SU-DHL-6 (cell line): ENCODE results near the gene KIF15.

Experiments used
- H2AFZ ChIP-seq: fragments of 200-600 bp; sonication (generic); 2 replicates; pipeline ENCODE4 v1.6.1; 2014; ENCODE audit warnings: low read depth, mild to moderate bottlenecking, moderate library complexity, mixed read lengths, antibody characterized with exemption, low read length; ENCODE audit not compliant: severe bottlenecking
- H3F3A ChIP-seq: fragments of 200-600 bp; shearing (Covaris generic); 2 replicates; pipeline ENCODE4 v1.6.0; 2016; ENCODE audit warnings: antibody characterized with exemption, mild to moderate bottlenecking; ENCODE audit not compliant: insufficient read depth
- H3K27ac ChIP-seq: fragments of 200-600 bp; sonication (generic); 2 replicates; pipeline ENCODE4 v1.5.1; 2016; ENCODE audit warnings: low read depth, mild to moderate bottlenecking, low read length, moderate library complexity, mixed read lengths
- H3K27me3 ChIP-seq: fragments of 200-600 bp; sonication (generic), shearing (Covaris generic); 2 replicates; pipeline ENCODE4 v1.6.0; 2014; ENCODE audit warnings: mild to moderate bottlenecking, low read length
- H3K36me3 ChIP-seq: fragments of 200-600 bp; sonication (generic); 2 replicates; pipeline ENCODE4 v1.6.1; 2014; ENCODE audit warnings: mild to moderate bottlenecking, low read length, mixed read lengths
- H3K4me2 ChIP-seq: fragments of 300-600, 200-600 bp; shearing (Covaris generic), sonication (generic); 2 replicates; pipeline ENCODE4 v1.6.0; 2014; ENCODE audit warnings: low read length, low read depth, mild to moderate bottlenecking; ENCODE audit not compliant: poor library complexity, severe bottlenecking
- H3K4me3 ChIP-seq: fragments of 200-600 bp; sonication (generic); 2 replicates; pipeline ENCODE4 v1.5.1; 2014; ENCODE audit warnings: antibody characterized with exemption, low read length, mild to moderate bottlenecking, mixed read lengths; ENCODE audit not compliant: insufficient read depth, poor library complexity, severe bottlenecking
- H3K79me2 ChIP-seq: fragments of 200-600 bp; sonication (generic); 2 replicates; pipeline ENCODE4 v1.6.1; 2014; ENCODE audit warnings: mild to moderate bottlenecking, low read length, moderate library complexity; ENCODE audit not compliant: insufficient read depth
- H3K9ac ChIP-seq: fragments of 200-600 bp; sonication (generic); 2 replicates; pipeline ENCODE4 v1.7.0; 2014; ENCODE audit warnings: mild to moderate bottlenecking, low read length
- H3K9me2 ChIP-seq: fragments of 200-600 bp; sonication (generic); replicated peaks from 2 replicates; pipeline ENCODE4 v1.6.1; 2014; ENCODE audit warnings: low read length; ENCODE audit not compliant: insufficient read depth
- H3K9me3 ChIP-seq: fragments of 200-600 bp; sonication (generic); 2 replicates; pipeline ENCODE4 v1.6.1; 2014; ENCODE audit warnings: low read length, mixed read lengths; ENCODE audit not compliant: insufficient read depth
- H4K20me1 ChIP-seq: fragments of 200-600 bp; sonication (generic); 2 replicates; pipeline ENCODE4 v1.6.1; 2014; ENCODE audit warnings: low read depth, mild to moderate bottlenecking, antibody characterized with exemption, low read length, moderate library complexity, mixed read lengths
- CTCF ChIP-seq: fragments of 200-600 bp; sonication (generic); IDR thresholded peaks from one replicate; pipeline ENCODE4 v1.5.1; 2017; ENCODE audit warnings: antibody characterized with exemption, mild to moderate bottlenecking, low read length, moderate library complexity; ENCODE audit not compliant: insufficient read depth, poor library complexity, severe bottlenecking
- EZH2phosphoT487 ChIP-seq: fragments of 200-600 bp; sonication (generic), shearing (Covaris generic); conservative IDR thresholded peaks from 2 replicates; pipeline ENCODE4 v1.6.1; 2018; ENCODE audit warnings: mild to moderate bottlenecking, antibody characterized with exemption, low read length, moderate library complexity, mixed read lengths

Gene KIF15

GRCh38 chr3:44825264-44825925, 63.8 kb downstream of the KIF15 start:
- Histone ChIP-seq H3K9me3 (no peaks in the 10 kb centered on the region), H2AFZ (no peak overlapping the region), H3K27ac (no peak overlapping the region), H3K4me3 (no peak overlapping the region), H3K9me2 (no peaks in the 10 kb centered on the region), H3K4me2 (no peak overlapping the region), H3K27me3 (no peaks in the 10 kb centered on the region), H3K79me2 (no peaks in the 10 kb centered on the region), H3K9ac (no peak overlapping the region), H3F3A (peaks cover 3% of the 10 kb centered on the region; the same call in 1 of the 2 replicates), H3K36me3 (peaks cover 35% of the 10 kb centered on the region), H4K20me1 (no peaks in the 10 kb centered on the region)
- no peak for TF ChIP-seq CTCF

GRCh38 chr3:44827196-44827595, 65.6 kb downstream of the KIF15 start:
- Histone ChIP-seq H3F3A (peaks cover 3% of the 10 kb centered on the region; the same call in 1 of the 2 replicates), H3K27me3 (no peaks in the 10 kb centered on the region), H3K9me2 (no peaks in the 10 kb centered on the region), H3K9me3 (no peaks in the 10 kb centered on the region), H3K36me3 (peaks cover 53% of the 10 kb centered on the region), H3K9ac (no peak overlapping the region), H3K79me2 (no peaks in the 10 kb centered on the region), H3K27ac (no peak overlapping the region), H2AFZ (no peak overlapping the region), H3K4me2 (no peak overlapping the region), H4K20me1 (no peaks in the 10 kb centered on the region), H3K4me3 (no peak overlapping the region)
- no peak for TF ChIP-seq EZH2phosphoT487
- TF ChIP-seq CTCF, result no peak

DNA sequence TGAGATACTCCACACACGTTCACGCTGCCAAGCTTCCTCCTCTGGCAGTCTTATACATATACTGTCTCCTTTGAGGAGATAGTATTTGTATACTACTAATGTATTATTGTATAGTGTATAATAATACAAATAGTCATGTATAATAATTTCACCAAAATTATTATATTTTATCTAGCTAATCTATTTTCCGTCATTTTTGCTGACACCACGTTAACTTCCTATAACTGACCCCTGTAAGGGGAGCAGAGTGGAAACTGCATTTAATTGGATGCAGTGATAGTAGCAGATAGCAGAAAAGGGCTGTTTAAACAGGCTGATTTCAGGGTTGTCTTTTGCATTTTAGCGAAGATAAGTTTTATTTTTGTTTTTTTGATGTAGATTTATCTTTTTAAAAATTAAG, 69.6 kb downstream of the KIF15 start:
- Histone ChIP-seq H3K27ac (no peak overlapping the region), H3K27me3 (no peaks in the 10 kb centered on the region), H3F3A (peaks cover 3% of the 10 kb centered on the region; the same call in 1 of the 2 replicates), H3K9me3 (no peaks in the 10 kb centered on the region), H3K9me2 (no peaks in the 10 kb centered on the region), H2AFZ (no peak overlapping the region), H3K4me3 (no peak overlapping the region), H3K9ac (no peak overlapping the region), H4K20me1 (no peaks in the 10 kb centered on the region), H3K36me3 (peaks cover 77% of the 10 kb centered on the region), H3K79me2 (no peaks in the 10 kb centered on the region), H3K4me2 (no peak overlapping the region)
- TF ChIP-seq CTCF, result no peak
